ENCODE data around the gene KLB.
"Not testable (repeated sequence)": the region's sequence is repeated elsewhere in the genome, so short reads cannot be mapped to it uniquely, and the experiment has no call there.

Gene KLB

GRCh38 chr4:39407584-39407885, 805 bp downstream of the KLB start:
- H3K4me1 ChIP-seq (ENCODE audit: insufficient read depth, low read length) = no peaks in the 10 kb centered on the region
- H3K27ac ChIP-seq (ENCODE audit: low read length) = no peak overlapping the region
- no peaks in the 10 kb centered on the region for H3K36me3 ChIP-seq (ENCODE audit: insufficient read depth, low read length)
- H2AFZ ChIP-seq (ENCODE audit: low read depth, low read length) = no peak overlapping the region
- ATAC-seq (ENCODE audit: insufficient read depth, low read depth) = no peak
- TF ChIP-seq EZH2 (IDR thresholded peaks at IDR 0.05; ENCODE audit: borderline replicate concordance, low read depth, low read length, severe bottlenecking) (no peak), CTCF (IDR thresholded peaks at IDR 0.05; ENCODE audit: borderline replicate concordance, extremely low read depth, low read length, poor library complexity, severe bottlenecking) (no peak)
- no peaks in the 10 kb centered on the region for H3K79me2 ChIP-seq (ENCODE audit: insufficient read depth, low read length)
- no peak for DNase-seq
- no peak overlapping the region for H3K4me2 ChIP-seq (ENCODE audit: insufficient read depth, low read length)
- H3K27me3 ChIP-seq (ENCODE audit: insufficient read depth, low read length, poor library complexity) = no peaks in the 10 kb centered on the region
- no peak overlapping the region for H3K9ac ChIP-seq (ENCODE audit: low read depth, low read length)
- H4K20me1 ChIP-seq (ENCODE audit: insufficient read depth, low read length) = no peaks in the 10 kb centered on the region
- no peak overlapping the region for H3K4me3 ChIP-seq (ENCODE audit: low read depth in 1 of 2, low read length in 2 of 2)
- H3K9me3 ChIP-seq (ENCODE audit: insufficient read depth, low read length, severe bottlenecking) = no peaks in the 10 kb centered on the region

- no peak overlapping the region for H3K9ac ChIP-seq (ENCODE audit: low read depth, low read length)
- no peak overlapping the region for H2AFZ ChIP-seq (ENCODE audit: low read depth, low read length)
- TF ChIP-seq CTCF (IDR thresholded peaks at IDR 0.05; ENCODE audit: borderline replicate concordance, extremely low read depth, low read length, poor library complexity, severe bottlenecking) (peak; percentile 32), EZH2 (IDR thresholded peaks at IDR 0.05; ENCODE audit: borderline replicate concordance, low read depth, low read length, severe bottlenecking) (no peak)
- no peak overlapping the region for H3K4me3 ChIP-seq (ENCODE audit: low read depth in 1 of 2, low read length in 2 of 2)
- peaks cover 3% of the 10 kb centered on the region for H3K27me3 ChIP-seq (ENCODE audit: insufficient read depth, low read length, poor library complexity)
- no peak for ATAC-seq (ENCODE audit: insufficient read depth, low read depth)
- H3K9me3 ChIP-seq (ENCODE audit: insufficient read depth, low read length, severe bottlenecking) = no peaks in the 10 kb centered on the region
- H3K36me3 ChIP-seq (ENCODE audit: insufficient read depth, low read length) = no peaks in the 10 kb centered on the region
- no peaks in the 10 kb centered on the region for H3K79me2 ChIP-seq (ENCODE audit: insufficient read depth, low read length)
- no peak overlapping the region for H3K4me2 ChIP-seq (ENCODE audit: insufficient read depth, low read length)
- H3K4me1 ChIP-seq (ENCODE audit: insufficient read depth, low read length) = no peaks in the 10 kb centered on the region
- DNase-seq = no peak
- H3K27ac ChIP-seq (ENCODE audit: low read length) = no peak overlapping the region
- no peaks in the 10 kb centered on the region for H4K20me1 ChIP-seq (ENCODE audit: insufficient read depth, low read length)
These were observed 3.7 kb downstream of the KLB start for GRCh38 chr4:39410415-39410814.

DNA sequence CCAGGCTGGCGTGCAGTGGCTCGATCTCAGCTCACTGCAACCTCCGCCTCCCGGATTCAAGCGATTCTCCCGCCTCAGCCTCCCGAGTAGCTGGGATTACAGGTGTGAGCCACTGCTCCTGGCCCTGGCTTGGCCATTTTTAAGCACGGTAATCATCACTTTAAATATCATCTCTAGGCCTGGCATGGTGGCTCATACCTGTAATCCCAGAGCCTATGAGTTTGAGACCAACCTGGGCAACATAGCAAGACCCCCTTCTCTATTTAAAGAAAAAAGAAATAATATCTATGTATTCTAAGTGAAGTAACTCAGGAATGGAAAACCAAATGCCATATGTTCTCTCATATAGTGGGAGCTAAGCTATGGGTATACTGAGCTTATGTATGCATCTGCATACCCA, 4.8 kb downstream of the KLB start:
- H3K27ac ChIP-seq (ENCODE audit: low read length); H3K36me3 ChIP-seq (ENCODE audit: insufficient read depth, low read length); H3K4me3 ChIP-seq (ENCODE audit: low read depth in 1 of 2, low read length in 2 of 2); H4K20me1 ChIP-seq (ENCODE audit: insufficient read depth, low read length); DNase-seq; H3K79me2 ChIP-seq (ENCODE audit: insufficient read depth, low read length); H3K9me3 ChIP-seq (ENCODE audit: insufficient read depth, low read length, severe bottlenecking); H3K9ac ChIP-seq (ENCODE audit: low read depth, low read length); ATAC-seq (ENCODE audit: insufficient read depth, low read depth); H3K4me1 ChIP-seq (ENCODE audit: insufficient read depth, low read length); H3K4me2 ChIP-seq (ENCODE audit: insufficient read depth, low read length); H3K27me3 ChIP-seq (ENCODE audit: insufficient read depth, low read length, poor library complexity); H2AFZ ChIP-seq (ENCODE audit: low read depth, low read length): not testable (repeated sequence)

DNA sequence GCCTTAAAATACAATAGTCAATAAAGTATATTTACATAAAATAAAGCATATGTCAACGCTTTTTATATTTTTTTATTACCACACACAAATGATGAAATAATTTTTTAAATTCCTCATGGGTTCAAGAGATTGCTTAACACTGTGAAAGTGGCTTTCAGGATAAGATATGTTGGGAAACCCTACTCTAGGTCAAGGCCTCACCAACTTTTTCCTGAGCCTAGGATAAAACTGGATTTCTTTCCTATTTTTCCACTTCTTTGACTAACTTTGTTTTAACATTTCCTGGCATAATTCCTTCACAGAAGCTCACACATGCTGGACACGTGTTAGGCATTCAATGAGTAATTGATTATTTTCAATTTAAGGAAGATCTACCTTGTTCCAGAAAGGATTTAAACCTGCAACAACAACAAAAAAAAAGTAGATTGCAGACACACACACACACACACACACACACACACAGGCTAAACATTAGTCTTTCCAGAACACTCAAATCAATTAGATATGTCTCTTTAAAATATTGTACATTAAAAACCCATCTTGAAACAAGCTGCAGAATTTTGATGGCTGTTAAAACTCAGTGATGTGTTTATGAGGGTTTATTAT, 9.1 kb downstream of the KLB start:
- peaks cover 3% of the 10 kb centered on the region for H3K27me3 ChIP-seq (ENCODE audit: insufficient read depth, low read length, poor library complexity)
- no peak overlapping the region for H3K4me2 ChIP-seq (ENCODE audit: insufficient read depth, low read length)
- H3K36me3 ChIP-seq (ENCODE audit: insufficient read depth, low read length) = no peaks in the 10 kb centered on the region
- H3K9ac ChIP-seq (ENCODE audit: low read depth, low read length) = no peak overlapping the region
- H2AFZ ChIP-seq (ENCODE audit: low read depth, low read length) = no peak overlapping the region
- no peak for DNase-seq
- no peaks in the 10 kb centered on the region for H3K9me3 ChIP-seq (ENCODE audit: insufficient read depth, low read length, severe bottlenecking)
- no peak for TF ChIP-seq EZH2 (IDR thresholded peaks at IDR 0.05; ENCODE audit: borderline replicate concordance, low read depth, low read length, severe bottlenecking)
- no peak for TF ChIP-seq CTCF (IDR thresholded peaks at IDR 0.05; ENCODE audit: borderline replicate concordance, extremely low read depth, low read length, poor library complexity, severe bottlenecking)
- no peaks in the 10 kb centered on the region for H4K20me1 ChIP-seq (ENCODE audit: insufficient read depth, low read length)
- H3K4me3 ChIP-seq (ENCODE audit: low read depth in 1 of 2, low read length in 2 of 2) = no peak overlapping the region
- H3K27ac ChIP-seq (ENCODE audit: low read length) = no peak overlapping the region
- no peaks in the 10 kb centered on the region for H3K79me2 ChIP-seq (ENCODE audit: insufficient read depth, low read length)
- no peaks in the 10 kb centered on the region for H3K4me1 ChIP-seq (ENCODE audit: insufficient read depth, low read length)
- ATAC-seq (ENCODE audit: insufficient read depth, low read depth) = no peak

Data from DND-41 (cell line).